ENCODE data around the gene NGF.
"Not testable (repeated sequence)": the region's sequence is repeated elsewhere in the genome, so short reads cannot be mapped to it uniquely, and the experiment has no call there.

The NGF gene

DNA sequence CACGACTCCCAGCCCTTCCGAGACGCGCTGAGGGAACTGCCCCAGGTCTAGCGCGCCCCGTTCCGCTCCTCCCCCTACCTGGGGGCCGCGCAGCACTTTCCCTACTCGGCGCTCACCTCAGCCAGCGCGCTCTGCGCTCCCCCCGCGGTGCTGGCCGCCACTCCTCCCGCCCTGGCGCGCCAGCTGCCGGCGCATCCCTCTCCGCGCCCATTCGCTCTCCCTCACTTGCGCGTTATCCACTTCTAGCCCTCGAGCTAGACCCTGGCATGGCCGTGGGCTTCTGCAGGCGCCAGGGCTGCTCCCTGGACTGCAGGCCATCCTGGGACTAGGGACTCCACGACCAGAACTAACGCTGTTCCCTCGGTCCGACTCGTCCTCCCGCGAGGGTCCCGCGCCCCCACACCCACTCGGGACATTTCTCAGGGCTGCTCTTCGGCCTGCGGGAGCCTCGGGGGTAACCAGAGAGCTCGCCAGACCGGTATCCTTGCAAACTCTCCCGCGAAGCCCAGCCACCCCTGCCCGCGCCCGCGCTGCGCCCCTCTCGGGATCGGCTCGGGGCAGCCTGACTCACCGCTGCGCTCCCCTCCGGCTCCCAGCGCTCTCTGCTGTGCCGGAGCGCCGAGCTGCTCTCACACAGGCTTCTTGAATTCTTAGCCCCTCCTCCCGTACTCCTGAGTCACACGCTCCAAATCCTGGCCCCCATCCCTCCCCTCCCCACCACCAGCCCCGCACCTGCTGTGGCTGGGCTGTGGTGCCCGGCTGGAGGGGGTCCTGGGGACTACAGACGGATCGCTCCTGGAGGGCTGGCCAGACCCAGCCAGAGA lies at the start of gene NGF:
NGF (minus strand) TSS at position 617 of the 824 bp plus-strand sequence. CDS start 51,454 bp downstream, outside the sequence.
- no peak for DNase-seq (ENCODE audit: low read depth in 2 of 2)

DNA sequence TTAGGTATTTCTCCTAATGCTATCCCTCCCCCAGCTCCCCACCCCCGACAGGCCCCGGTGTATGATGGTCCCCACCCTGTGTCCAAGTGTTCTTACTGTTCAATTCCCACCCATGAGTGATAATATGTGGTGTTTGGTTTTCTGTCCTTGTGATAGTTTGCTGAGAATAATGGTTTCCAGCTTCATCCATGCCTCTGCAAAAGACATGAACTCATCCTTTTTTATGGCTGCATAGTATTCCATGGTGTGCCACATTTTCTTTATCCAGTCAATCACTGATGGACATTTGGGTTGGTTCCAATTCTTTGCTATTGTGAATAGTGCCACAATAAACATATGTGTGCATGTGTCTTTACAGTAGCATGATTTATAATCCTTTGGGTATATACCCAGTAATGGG lies 45.4 kb upstream of the NGF start:
- DNase-seq (ENCODE audit: low read depth in 2 of 2), result not testable (repeated sequence)

DNA sequence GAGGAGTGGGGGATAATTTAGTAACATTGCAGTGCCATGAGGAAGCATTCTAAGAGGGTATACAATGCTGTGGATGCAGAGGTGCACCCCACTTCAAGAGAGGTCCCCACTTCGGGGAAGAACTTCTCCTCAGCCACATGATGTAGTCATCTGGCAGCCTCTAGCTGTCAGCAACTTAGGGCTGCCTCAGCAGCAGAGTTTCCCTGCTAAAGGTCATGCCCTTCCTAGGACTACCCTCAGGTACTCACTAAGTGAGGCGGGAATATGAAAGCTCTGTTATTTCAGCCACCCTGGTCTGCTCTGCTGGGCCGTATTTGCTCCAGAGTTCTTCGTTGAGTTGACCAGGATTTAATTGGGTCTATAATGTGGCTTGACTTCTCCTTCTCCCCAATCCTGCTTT lies 41.9 kb upstream of the NGF start:
- no peak for DNase-seq (ENCODE audit: low read depth in 2 of 2)

DNA sequence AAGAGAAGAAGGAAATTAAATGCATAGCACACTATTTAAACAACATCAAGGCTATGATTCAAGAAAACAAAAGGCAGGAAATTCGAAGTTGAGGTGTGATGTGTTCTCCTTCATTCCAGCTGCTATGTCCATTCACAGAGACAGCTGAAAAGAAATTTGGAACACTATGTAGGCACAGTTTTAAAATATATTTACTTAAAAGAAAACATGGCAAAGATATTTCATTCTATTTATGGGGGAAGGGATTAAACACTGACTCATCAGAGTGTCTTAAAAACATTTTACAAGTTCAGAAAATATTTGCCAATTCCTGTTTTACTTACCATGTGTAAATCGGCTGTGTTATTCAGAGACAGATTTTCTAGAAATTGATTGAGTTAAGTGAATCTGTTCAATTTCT lies 39.4 kb upstream of the NGF start:
- no peak for DNase-seq (ENCODE audit: low read depth in 2 of 2)

DNA sequence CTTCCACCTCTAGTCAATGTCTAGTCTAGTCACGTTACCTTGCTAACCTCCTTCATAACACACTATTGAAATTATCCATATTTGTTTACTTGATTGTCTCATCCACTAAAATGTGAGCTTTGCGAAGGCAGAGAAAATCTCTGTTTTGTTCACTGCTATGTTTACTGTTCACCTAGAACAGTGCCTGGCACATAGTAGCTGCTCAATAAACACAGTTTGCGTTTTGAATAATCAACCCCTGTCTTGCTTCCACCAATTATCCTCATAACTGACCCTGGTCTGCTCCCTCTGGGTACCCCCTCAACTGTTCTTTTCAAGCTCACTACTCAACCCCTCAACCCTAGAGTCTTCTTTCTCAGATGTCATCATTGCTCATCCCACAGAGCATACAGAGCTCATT lies 36.5 kb upstream of the NGF start:
- no peak for DNase-seq (ENCODE audit: low read depth in 2 of 2)

DNA sequence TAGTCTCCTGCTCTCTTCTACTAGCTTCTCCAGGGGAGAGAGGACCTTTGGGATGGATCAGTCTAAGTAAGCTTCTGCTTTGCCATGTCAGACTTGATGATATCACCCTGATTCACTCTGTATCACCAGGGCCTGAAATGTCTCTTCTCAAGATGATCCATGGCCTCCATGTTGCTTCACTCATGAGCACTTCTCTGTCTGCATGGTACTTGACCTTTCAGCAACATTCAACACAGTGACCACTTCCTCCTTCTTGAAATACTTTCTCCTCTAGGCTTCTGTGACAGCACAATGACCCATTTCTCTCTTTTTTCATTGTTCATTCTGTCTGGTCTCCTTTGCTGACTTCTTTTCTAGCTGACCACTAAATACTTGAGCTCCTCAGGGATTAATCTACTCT lies 35.3 kb upstream of the NGF start:
- no peak for DNase-seq (ENCODE audit: low read depth in 2 of 2)

DNA sequence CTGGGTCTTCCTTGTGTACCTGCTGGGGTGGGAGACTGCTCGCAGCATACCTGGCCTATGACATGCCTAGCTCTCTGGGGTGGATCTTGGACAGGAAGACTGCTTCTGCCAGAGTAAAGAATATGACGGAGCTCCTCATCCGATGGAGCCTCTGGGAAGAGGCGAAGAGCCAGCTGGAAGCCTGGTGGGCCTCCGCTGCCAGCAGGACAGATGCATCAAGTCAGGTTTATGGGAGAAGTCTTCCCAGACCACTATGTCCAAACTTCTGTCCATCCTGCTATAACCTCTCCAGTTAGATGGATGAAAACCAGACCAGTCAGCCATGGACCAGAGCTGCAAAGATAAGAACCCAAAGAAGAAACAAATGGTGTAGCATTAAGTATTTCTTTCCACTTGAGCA lies 27.7 kb upstream of the NGF start:
- no peak for DNase-seq (ENCODE audit: low read depth in 2 of 2)

DNA sequence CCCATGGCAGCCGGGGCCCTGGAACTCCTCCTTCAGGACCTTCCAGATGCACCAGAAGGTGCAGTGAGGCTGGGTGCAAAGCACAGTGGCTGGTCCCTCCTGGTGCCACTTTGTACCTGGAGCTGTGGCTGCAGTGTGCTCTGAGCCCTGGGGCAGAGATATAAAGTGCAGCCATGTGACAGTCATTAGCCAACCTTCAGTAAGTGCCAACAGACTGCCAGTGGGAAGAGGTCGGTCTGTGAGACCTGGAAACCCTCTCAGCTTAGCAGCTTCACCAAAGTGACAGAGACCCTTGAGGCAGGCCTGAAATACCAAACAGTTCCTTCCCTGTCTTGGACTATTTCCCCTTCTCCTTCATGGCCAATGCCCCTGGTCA lies 26.7 kb upstream of the NGF start:
- no peak for DNase-seq (ENCODE audit: low read depth in 2 of 2)

DNA sequence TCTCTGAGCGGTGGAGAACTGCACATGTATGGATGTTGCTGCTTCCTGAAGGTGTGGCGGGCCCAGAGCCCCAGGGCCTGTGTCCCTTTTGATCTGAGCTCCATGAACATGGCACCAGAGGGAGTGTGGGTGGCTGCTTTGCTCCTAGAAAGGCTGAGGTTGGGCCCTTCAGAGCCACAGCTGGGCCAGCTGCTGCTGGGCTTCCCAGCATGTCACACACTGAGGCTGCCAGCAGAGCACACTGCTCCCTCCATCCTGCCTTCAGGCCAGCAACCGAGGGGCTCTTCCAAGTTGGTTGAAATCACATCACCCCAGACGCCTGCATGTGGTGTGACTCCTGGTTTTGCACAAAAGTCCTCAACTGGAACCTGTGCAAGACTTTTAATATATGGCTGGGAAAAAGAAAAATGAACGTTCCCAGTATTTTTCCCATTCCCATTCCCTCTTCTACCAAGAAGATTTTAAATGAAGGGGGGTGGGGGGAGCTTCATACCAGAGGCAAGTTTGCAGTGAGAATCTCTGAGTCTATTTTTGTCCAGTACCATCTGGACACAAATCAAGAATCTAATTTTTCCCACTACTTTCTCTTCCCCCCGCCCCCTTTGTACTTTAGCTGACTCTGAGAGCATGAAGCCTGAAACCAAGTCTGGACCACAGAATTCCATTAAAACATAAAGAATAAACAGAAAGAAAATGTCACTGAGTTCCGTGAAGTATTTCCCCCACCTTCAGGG lies 26.2 kb upstream of the NGF start:
- DNase-seq (ENCODE audit: low read depth in 2 of 2), result no peak

DNA sequence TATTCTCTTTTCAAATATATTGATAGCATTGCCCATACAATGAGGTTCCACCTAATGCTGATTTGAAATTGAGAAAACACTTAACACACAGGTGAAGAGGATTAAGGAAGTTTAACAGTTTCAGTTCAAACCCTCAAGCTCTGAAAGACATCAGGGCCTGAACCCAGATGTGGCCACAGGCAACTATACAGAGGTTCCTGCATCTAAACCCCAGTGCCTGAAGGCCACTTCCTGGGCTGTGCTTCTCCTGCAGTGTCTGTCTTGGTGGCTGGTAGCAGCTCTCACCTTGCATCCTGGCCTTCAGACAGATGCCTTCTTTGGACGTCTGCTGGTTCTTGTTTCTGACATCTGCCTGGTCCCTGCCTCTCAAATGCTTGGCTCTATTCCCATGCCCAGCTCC lies 25.1 kb upstream of the NGF start:
- DNase-seq (ENCODE audit: low read depth in 2 of 2), result no peak

DNA sequence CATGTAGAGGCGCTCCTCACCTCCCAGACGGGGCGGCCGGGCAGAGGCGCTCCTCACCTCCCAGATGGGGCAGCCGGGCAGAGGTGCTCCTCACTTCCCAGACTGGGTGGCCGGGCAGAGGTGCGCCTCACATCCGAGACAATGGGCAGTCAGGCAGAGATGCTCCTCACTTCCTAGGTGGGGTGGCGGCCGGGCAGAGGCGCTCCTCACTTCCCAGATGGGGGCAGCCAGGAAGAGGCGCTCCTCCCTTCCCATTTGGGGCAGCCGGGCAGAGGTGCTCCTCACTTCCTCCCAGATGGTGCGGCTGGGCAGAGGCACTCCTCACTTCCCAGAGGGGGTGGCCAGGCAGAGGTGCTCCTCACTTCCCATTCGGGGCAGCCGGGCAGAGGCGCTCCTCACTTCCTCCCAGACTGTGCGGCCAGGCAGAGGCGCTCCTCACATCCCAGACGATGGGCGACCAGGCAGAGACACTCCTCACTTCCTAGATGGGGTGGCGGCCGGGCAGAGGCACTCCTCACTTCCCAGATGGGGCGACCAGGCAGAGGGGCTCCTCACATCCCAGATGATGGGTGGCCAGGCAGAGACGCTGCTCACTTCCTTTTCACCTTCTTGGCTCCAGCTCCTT lies 22.6 kb upstream of the NGF start:
- not testable (repeated sequence) for DNase-seq (ENCODE audit: low read depth in 2 of 2)

DNA sequence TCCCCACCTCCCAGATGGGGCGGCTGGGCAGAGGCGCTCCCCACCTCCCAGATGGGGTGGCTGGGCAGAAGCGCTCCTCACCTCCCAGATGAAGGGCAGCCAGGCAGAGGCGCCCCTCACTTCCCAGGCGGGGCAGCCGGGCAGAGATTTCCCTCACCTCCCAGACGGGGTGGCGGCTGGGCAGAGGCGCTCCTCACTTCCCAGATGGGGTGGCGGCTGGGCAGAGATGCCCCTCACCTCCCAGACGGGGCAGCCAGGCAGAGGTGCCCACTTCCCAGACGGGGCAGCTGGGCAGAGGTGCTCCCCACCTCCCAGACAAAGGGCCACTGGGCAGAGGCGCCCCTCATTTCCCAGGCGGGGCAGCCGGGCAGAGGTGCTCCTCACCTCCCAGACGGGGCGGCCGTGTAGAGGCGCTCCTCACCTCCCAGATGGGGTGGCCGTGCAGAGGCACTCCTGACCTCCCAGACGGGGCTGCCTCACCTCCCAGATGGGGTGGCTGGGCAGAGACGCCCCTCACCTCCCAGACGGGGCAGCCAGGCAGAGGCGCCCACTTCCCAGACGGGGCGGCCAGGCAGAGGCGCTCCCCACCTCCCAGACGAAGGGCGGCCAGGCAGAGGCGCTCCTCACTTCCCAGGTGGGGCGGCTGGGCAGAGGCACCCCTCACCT lies 21.9 kb upstream of the NGF start:
- not testable (repeated sequence) for DNase-seq (ENCODE audit: low read depth in 2 of 2)

DNA sequence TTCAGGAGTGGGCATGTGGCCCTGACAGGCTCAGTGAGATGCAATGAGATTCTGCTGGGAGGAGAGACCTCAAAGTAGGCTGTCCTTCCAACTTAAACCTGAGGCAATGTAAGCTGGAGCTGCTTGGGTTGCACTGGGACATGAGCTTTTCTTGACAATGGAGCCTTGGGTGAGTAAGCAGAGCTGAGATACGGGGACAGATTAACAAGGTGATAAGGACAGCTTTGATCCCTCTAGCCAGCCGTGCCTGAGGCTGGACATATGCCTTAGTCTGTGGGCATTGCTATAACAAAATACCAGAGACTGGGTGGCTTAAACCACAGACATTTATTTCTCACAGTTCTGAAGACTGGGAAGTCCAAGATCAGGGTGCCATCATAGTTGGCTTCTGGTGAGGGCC lies 18.3 kb upstream of the NGF start:
- DNase-seq (ENCODE audit: low read depth in 2 of 2), result no peak

DNA sequence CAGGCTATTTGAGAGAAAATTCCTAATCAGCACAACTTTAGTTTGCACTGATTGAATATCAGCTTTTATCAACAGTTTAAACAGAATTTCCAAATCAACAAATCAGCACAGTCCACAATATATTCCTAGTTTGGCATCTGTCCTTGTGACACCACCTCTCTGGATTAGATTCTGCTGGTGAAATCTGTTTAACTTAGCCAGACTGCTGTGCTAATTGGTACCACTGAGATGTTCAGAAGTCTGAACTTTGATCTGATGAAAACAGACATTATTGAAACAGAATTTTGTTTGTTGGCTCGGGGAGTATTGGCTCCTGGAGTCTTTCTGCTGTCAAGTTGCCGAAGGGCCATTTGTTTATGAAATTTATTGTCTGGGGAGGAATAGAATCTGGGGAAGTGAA lies 17.0 kb upstream of the NGF start:
- no peak for DNase-seq (ENCODE audit: low read depth in 2 of 2)

DNA sequence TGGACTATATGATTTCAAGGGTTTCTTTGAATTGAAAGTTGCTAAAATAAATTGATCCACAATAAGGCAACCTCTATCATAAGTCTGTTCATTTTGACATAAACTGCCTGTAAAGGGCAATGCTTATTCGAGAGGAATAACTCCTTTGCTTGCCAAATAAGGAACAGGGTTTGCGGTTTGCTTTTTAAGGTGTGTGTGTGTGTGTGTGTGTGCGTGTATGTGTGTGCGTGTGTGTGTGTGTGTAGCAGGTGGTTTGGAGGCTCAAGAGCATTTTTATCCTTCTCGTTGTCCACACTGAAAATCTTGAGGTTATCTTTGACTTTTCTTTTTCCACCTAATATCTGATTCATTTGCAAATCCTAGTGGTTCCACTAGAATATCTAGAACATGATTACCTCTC lies 13.1 kb upstream of the NGF start:
- DNase-seq (ENCODE audit: low read depth in 2 of 2), result no peak

DNA sequence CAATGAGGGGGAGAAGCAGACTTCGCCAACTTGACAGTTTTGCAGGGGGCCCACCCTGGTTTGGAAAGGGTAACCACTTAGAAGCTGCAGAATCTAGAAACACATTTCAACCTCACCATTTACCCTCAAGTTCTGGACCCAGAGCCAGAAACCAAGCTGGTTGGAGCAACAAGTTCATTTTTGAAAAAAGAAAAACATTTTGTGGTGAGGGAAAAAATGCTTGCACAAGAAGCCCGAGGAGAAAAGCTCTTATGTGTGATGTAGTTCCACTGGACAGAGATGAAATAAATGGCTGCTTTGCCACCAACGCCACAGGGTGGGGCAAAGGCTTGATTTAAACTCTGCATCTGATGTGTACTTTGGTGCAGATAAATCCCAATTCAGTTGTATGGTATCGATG lies 10.6 kb upstream of the NGF start:
- DNase-seq (ENCODE audit: low read depth in 2 of 2), result no peak

DNA sequence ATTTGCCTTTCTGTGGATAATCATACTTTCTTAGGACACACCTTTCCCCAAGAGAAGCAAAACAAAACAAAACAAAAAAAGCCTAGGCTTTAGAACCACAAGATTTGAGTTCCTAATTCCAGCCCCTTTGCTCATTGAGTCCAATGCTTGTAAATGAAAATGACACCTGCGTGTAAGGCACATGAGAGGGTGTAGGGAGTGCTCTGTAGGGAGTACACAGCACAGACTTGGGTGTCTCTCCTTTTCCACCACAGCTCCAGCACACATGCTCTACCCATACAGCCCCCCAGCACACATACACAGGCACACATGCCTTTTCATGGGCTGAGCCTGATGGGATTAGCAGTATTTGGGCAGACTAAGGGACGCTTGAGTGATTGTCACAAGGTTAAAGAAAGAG lies 9.2 kb upstream of the NGF start:
- DNase-seq (ENCODE audit: low read depth in 2 of 2), result no peak

DNA sequence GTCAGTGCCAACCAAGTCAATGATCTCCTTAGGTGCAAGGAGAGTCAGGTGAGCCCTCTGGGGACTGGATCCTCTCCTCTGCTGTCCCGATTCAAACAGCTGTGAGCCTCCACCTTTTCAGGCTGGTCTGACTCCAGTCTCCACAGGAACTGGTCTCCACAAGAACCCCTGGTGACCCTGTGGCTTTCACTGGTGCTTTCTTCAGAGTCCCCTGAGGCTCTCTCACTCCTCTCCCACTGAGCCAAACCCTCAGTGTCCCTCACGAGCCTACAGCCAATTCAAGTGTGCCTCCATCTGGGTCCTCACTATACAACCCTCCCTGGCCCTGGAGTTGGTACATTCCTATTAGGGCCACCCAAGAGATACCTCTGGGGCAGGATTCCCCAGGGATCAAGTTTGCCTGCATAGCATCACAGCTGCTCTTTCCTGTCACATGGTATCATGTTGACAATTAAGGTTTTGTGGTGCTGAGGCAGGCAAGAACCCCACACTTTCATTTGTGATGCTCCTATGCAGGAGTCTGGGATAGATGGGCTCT lies 5.2 kb upstream of the NGF start:
- no peak for DNase-seq (ENCODE audit: low read depth in 2 of 2)

DNA sequence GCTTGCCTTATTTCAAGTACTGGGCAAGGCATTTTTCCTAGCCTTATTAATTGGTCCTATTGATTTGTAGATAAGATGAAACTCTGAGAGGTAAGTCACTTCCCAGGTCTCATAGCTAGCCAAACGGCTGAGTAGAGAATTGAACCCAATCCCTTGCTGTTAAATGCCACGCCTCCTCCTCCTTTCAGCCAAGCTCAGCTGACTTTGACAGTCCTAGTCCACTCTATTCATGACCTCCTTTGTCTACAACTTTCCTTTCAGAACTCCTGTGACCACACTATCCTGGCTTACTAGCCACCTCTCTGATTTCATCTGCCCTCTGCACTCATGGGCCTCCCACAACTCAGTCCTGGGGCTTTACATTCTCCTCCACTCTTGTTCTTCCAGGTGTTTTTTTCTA lies 3.9 kb upstream of the NGF start:
- no peak for DNase-seq (ENCODE audit: low read depth in 2 of 2)

DNA sequence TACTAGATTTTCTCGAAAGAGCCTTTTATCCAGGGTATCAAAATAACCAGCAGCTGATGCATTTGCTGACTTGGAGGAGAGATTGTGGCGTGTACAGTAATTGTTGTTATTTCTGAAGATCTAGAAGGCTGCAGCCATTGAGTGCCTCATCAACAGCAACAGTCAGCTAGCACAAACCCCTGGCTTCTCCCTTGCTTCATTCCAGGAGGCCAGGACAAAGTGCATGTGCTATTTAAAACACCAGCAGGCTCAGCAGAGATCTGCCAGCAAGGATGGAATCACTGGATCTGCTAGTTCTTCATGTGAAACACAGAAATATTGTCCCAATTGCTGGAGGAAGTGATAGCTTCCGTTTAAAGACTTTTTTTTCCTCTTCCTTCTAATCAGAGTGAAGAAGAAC lies 2.8 kb upstream of the NGF start:
- no peak for DNase-seq (ENCODE audit: low read depth in 2 of 2)

DNA sequence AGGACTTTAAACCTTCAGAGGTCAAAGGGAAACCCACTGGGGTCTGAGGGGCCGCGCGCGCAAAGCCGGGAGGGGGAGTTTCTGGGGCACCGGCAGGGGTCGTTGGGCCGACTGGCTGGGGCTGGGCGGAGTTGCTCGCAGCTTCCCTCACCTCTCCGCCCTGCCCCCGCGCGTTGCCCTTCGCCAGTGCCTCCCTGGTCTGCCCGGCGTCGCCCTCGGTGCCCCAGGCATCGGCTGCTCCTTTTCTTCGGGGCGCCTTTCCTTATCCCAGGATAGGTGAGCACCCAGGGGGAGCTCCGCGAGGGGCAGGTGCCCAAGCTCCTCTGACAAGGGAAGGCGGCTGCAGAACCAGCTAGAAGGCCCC lies 390 bp upstream of the NGF start:
- no peak for DNase-seq (ENCODE audit: low read depth in 2 of 2)

DNA sequence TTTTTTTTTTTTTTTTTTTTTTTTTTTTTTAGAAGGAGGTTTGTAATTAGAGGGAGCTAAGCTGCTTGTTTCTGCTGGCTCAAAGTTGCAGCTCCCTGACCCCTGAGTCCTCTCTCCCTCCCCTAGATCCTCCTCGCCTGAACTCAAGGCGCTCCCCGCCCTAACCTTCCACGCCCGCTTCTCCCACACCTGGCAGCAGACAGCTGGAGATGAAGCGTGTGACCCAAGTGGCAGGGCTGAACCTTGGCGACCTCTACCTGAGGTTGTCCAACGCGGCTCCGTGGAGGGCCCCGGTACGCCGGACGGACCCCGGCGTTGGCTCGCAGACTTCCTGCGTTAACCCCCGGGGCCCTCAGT lies 795 bp downstream of the NGF start:
- DNase-seq (ENCODE audit: low read depth in 2 of 2), result no peak

All from activated CD4-positive, alpha-beta T cell treated with anti-CD3 and anti-CD28 coated beads for 24 hours (primary cell).